ENCODE measurements around the gene IGFLR1.

DNA sequence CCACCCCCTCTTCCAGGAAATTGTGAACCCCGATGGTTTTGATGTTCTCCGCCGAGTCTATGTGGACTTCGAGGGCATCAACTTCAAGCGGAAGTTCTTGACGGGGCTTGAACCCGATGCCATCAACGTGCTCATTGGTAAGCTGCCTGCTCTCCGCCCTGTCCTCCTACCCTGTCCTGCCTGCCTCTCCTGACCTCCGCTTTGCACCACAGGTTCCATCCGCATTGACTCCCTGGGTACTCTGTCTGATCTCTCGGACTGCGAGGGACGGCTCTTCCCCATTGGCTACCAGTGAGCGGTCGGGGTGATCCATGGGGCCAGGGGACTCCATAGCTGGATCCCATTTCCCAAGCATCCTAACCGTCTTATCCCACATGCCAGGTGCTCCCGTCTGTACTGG, 11.9 kb downstream of the IGFLR1 start:
- TF ChIP-seq, protein P1, sequence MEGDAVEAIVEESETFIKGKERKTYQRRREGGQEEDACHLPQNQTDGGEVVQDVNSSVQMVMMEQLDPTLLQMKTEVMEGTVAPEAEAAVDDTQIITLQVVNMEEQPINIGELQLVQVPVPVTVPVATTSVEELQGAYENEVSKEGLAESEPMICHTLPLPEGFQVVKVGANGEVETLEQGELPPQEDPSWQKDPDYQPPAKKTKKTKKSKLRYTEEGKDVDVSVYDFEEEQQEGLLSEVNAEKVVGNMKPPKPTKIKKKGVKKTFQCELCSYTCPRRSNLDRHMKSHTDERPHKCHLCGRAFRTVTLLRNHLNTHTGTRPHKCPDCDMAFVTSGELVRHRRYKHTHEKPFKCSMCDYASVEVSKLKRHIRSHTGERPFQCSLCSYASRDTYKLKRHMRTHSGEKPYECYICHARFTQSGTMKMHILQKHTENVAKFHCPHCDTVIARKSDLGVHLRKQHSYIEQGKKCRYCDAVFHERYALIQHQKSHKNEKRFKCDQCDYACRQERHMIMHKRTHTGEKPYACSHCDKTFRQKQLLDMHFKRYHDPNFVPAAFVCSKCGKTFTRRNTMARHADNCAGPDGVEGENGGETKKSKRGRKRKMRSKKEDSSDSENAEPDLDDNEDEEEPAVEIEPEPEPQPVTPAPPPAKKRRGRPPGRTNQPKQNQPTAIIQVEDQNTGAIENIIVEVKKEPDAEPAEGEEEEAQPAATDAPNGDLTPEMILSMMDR (IDR thresholded peaks at IDR 0.05 in 8 of 11, conservative IDR thresholded peaks at IDR 0.05 in 3 of 11): no peak
- TF ChIP-seq POLR2A (IDR thresholded peaks at IDR 0.05): no peak
